H1 (cell line): ENCODE measurements around the gene HTR2A. TPM values are rescaled to one million over a fixed set of nuclear protein-coding genes. Genes with fewer than 3 reads are reported as not detected.

Experiments
- CTCF ChIA-PET: fragments of 300-600 bp; sonication (Branson Sonifier 250); formaldehyde crosslinking; loops from one replicate; lab custom pipeline; 2021; ENCODE audit not compliant: partially characterized antibody; lab: Charles Lee
- POLR2A ChIA-PET: fragments of 300-600 bp; sonication (Branson Sonifier 250); formaldehyde crosslinking; loops from one replicate; lab custom pipeline; 2021; ENCODE audit warnings: inconsistent platforms; ENCODE audit not compliant: partially characterized antibody; lab: Charles Lee
- DNase-seq, 2 experiments: peaks; one replicate each; pipeline versions ENCODE4 v3.0.0 to v3.0.0-alpha.2; 2010 to 2022; ENCODE audit warnings: low spot score in 2 of 2, low read depth in 1 of 2, mixed read lengths in 1 of 2
- FAIRE-seq: peaks from 2 replicates; lab custom pipeline; 2011; peaks lifted over from hg19 to GRCh38; lab: Jason Lieb, UNC
- H2AFZ ChIP-seq: 2 replicates; pipeline ENCODE4 v1.8.1; 2012; ENCODE audit warnings: low read length, inconsistent platforms
- H2AK5ac ChIP-seq: 2 replicates; pipeline ENCODE4 v1.6.1; 2013; ENCODE audit warnings: low read depth, low read length
- H2BK120ac ChIP-seq: replicated peaks from 2 replicates; pipeline ENCODE3; 2013; ENCODE audit warnings: low read depth, low read length, inconsistent platforms
- H2BK12ac ChIP-seq: 2 replicates; pipeline ENCODE4 v1.6.1; 2013; ENCODE audit warnings: low read depth, low read length
- H2BK15ac ChIP-seq: 2 replicates; pipeline ENCODE4 v1.6.1; 2013; ENCODE audit warnings: low read length
- H2BK20ac ChIP-seq: 2 replicates; pipeline ENCODE4 v1.6.1; 2013; ENCODE audit warnings: low read length
- H2BK5ac ChIP-seq: 2 replicates; pipeline ENCODE4 v1.6.1; 2013; ENCODE audit warnings: low read depth, low read length
- H3K14ac ChIP-seq: 2 replicates; pipeline ENCODE4 v1.6.1; 2013; ENCODE audit warnings: inconsistent platforms; ENCODE audit not compliant: insufficient read length
- H3K18ac ChIP-seq: 2 replicates; pipeline ENCODE4 v1.6.1; 2013; ENCODE audit warnings: low read length; ENCODE audit errors: extremely low read depth
- H3K23ac ChIP-seq: 2 replicates; pipeline ENCODE4 v1.6.1; 2013; ENCODE audit warnings: inconsistent platforms; ENCODE audit not compliant: insufficient read length
- H3K23me2 ChIP-seq: 2 replicates; pipeline ENCODE4 v1.6.1; 2013; ENCODE audit warnings: low read depth, low read length
- H3K27ac ChIP-seq: 2 replicates; pipeline ENCODE4 v1.6.1; 2011; ENCODE audit warnings: low read depth, low read length, inconsistent platforms
- H3K27me3 ChIP-seq, 4 experiments: replicated peaks in 1 of 4; 1 replicate in 1 of 4; 2 replicates in 3 of 4; pipeline versions ENCODE4 v1.6.1 to v1.8.1; 2011 to 2013; ENCODE audit warnings: low read length in 3 of 4, mild to moderate bottlenecking in 3 of 4, inconsistent platforms in 2 of 4, mixed read lengths in 2 of 4, moderate library complexity in 1 of 4; ENCODE audit not compliant: control insufficient read depth in 3 of 4, insufficient read depth in 3 of 4; ENCODE audit errors: extremely low read depth in 1 of 4
- H3K36me3 ChIP-seq, 4 experiments: 2 replicates each; pipeline versions ENCODE4 v1.6.1 to v1.8.1; 2011 to 2013; ENCODE audit warnings: mild to moderate bottlenecking in 4 of 4, low read length in 3 of 4, moderate library complexity in 2 of 4, control low read depth in 1 of 4, inconsistent platforms in 1 of 4; ENCODE audit not compliant: insufficient read depth in 4 of 4, control insufficient read depth in 2 of 4
- H3K4ac ChIP-seq: replicated peaks from 2 replicates; pipeline ENCODE3; 2013; ENCODE audit warnings: low read length, low read depth, mixed read lengths, inconsistent platforms; ENCODE audit not compliant: insufficient read length
- H3K4me1 ChIP-seq, 4 experiments: replicated peaks in 1 of 4; 1 replicate in 1 of 4; 2 replicates in 3 of 4; pipeline versions ENCODE4 v1.6.1 to v1.8.1; 2011 to 2013; ENCODE audit warnings: low read length in 3 of 4, inconsistent platforms in 2 of 4, mixed read lengths in 1 of 4; ENCODE audit not compliant: insufficient read depth in 4 of 4, control insufficient read depth in 3 of 4
- H3K4me2 ChIP-seq, 2 experiments: 2 replicates each; pipeline versions ENCODE4 v1.6.1 to v1.8.1; 2011 to 2013; ENCODE audit warnings: low read depth in 2 of 2, low read length in 2 of 2, control low read depth in 1 of 2, inconsistent platforms in 1 of 2, mild to moderate bottlenecking in 1 of 2; ENCODE audit not compliant: insufficient read depth in 1 of 2
- H3K4me3 ChIP-seq, 4 experiments: fragments of 200-600, 300-600 bp in 1 of 4; sonication (generic), shearing (Covaris generic), sonication (Bioruptor Twin) in 1 of 4; 2 replicates each; pipeline versions ENCODE4 v1.5.1 to v1.8.1; 2011 to 2016; ENCODE audit warnings: low read length in 4 of 4, low read depth in 3 of 4, control low read depth in 2 of 4, inconsistent platforms in 2 of 4, mild to moderate bottlenecking in 2 of 4, mixed read lengths in 1 of 4, moderate library complexity in 1 of 4; ENCODE audit not compliant: insufficient read depth in 2 of 4; ENCODE audit errors: extremely low read depth in 1 of 4
- H3K56ac ChIP-seq: replicated peaks from 2 replicates; pipeline ENCODE3; 2013; ENCODE audit warnings: low read depth, mild to moderate bottlenecking, mixed read lengths, low read length, inconsistent platforms; ENCODE audit not compliant: insufficient read length
- H3K79me1 ChIP-seq: 2 replicates; pipeline ENCODE4 v1.6.1; 2013; ENCODE audit warnings: low read depth, low read length, control low read depth
- H3K79me2 ChIP-seq, 2 experiments: 2 replicates each; pipeline versions ENCODE4 v1.6.1 to v1.8.1; 2012 to 2013; ENCODE audit warnings: low read length in 2 of 2, mild to moderate bottlenecking in 2 of 2, inconsistent platforms in 1 of 2; ENCODE audit not compliant: insufficient read depth in 2 of 2, control insufficient read depth in 1 of 2
- H3K9ac ChIP-seq, 4 experiments: replicated peaks in 1 of 4; 1 replicate in 1 of 4; 2 replicates in 3 of 4; pipeline versions ENCODE4 v1.6.1 to v1.8.1; 2011 to 2013; ENCODE audit warnings: low read depth in 3 of 4, low read length in 3 of 4, control low read depth in 2 of 4, mild to moderate bottlenecking in 2 of 4, moderate library complexity in 2 of 4, inconsistent platforms in 1 of 4; ENCODE audit errors: extremely low read depth in 1 of 4
- H3K9me3 ChIP-seq, 2 experiments: 2 replicates each; pipeline versions ENCODE4 v1.6.1 to v1.8.1; 2012 to 2013; ENCODE audit warnings: mild to moderate bottlenecking in 2 of 2, moderate library complexity in 2 of 2, control low read depth in 1 of 2, inconsistent platforms in 1 of 2, low read depth in 1 of 2, low read length in 1 of 2, mixed read lengths in 1 of 2; ENCODE audit not compliant: insufficient read depth in 2 of 2
- H4K20me1 ChIP-seq, 2 experiments: replicated peaks in 1 of 2; 2 replicates each; pipeline versions ENCODE3 to v1.8.1; 2011 to 2013; ENCODE audit warnings: inconsistent platforms in 2 of 2, low read length in 2 of 2, mild to moderate bottlenecking in 1 of 2; ENCODE audit not compliant: insufficient read depth in 2 of 2, control insufficient read depth in 1 of 2
- H4K5ac ChIP-seq: 2 replicates; pipeline ENCODE4 v1.6.1; 2013; ENCODE audit warnings: low read length, low read depth, mixed read lengths, inconsistent platforms; ENCODE audit not compliant: insufficient read length
- H4K8ac ChIP-seq: 2 replicates; pipeline ENCODE4 v1.8.0; 2013; ENCODE audit warnings: mild to moderate bottlenecking, moderate library complexity, low read length, inconsistent platforms; ENCODE audit not compliant: insufficient read depth; ENCODE audit errors: extremely low read depth
- H4K91ac ChIP-seq: replicated peaks from 2 replicates; pipeline ENCODE3; 2013; ENCODE audit warnings: low read length, mixed read lengths, inconsistent platforms; ENCODE audit not compliant: insufficient read length
- EGR1 ChIP-seq: IDR thresholded peaks from 2 replicates; pipeline ENCODE4 v1.6.1; 2011; ENCODE audit warnings: low read depth, low read length, borderline replicate concordance
- KDM5A ChIP-seq: fragments of 200-600 bp; IDR thresholded peaks from 2 replicates; pipeline ENCODE4 v1.7.1; 2012; ENCODE audit warnings: mild to moderate bottlenecking, low read length, inconsistent platforms, mixed read lengths
- NANOG ChIP-seq: IDR thresholded peaks from 2 replicates; pipeline ENCODE4 v1.6.1; 2011; ENCODE audit warnings: low read length, low read depth, mild to moderate bottlenecking, inconsistent platforms; ENCODE audit not compliant: insufficient read depth, poor library complexity, severe bottlenecking
- WGBS, 2 experiments: shearing (Covaris generic) in 1 of 2; methylation state at CpG; one replicate each; pipeline versions ENCODE4 v1.1.6 to v1.1.7; 2013 to 2015; ENCODE audit warnings: low lambda C conversion rate in 2 of 2, mixed read lengths in 2 of 2, inconsistent platforms in 1 of 2, low coverage in 1 of 2, missing lambda C conversion rate in 1 of 2; ENCODE audit not compliant: insufficient replicate concordance in 2 of 2, insufficient coverage in 1 of 2, insufficient read length in 1 of 2; ENCODE audit errors: extremely low coverage in 1 of 2, missing lambda C conversion rate in 1 of 2; 5-methylcytosine and 5-hydroxymethylcytosine counted together
- polyA plus RNA-seq, 7 experiments: library from polyadenylated mRNA; depleted of rRNA in 3 of 7; stranded (reverse) in 5 of 7; unstranded in 2 of 7; fragments of >200 nt in 5 of 7; fragments of 200-250 nt in 2 of 7; gene quantifications; 1 replicate in 5 of 7; 2 replicates in 1 of 7; 4 replicates in 1 of 7; pipeline versions ENCODE4 v1.2.1 to v1.2.3, GENCODE V29; 2011 to 2013; ENCODE audit warnings: missing spikeins in 2 of 7, mixed read lengths in 2 of 7
- total RNA-seq: library from RNA; stranded (reverse); fragmentation: NEBNext Ultra II Directional; extraction: Animal tissue kit (Norgen Biotek cat#: 25700); gene quantifications from 2 replicates; pipeline ENCODE4 v1.2.1, GENCODE V29; 2021
- TF ChIP-seq, protein P1 (sequence below): IDR thresholded peaks from 2 replicates; pipeline ENCODE4 v1.6.1; 2012; ENCODE audit warnings: low read length, inconsistent platforms

HTR2A gene
- total and polyA plus RNA-seq, 2 of the 8 experiments (the other 6 are each of a cell fraction or from before 2014, with no cell fraction given) = not detected

DNA sequence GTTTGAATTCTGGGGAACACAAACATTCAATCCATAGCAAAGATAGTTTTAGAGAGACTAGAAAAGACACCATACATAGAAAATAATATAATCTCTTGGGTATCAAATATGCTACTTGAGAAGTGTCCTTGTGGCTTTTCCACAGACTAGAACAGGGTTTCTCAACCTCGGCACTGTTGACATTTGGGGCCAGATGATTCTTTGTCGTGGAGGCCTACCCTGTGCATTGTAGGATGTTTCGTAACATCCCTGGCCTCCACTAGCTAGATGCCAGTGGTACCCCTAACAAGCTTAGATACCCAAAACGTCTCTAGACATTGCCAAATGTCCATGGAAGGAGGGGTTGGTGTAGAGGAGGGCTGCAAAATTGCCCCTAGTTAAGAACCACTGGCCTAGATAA, 97.7 kb downstream of the HTR2A start:
- Histone ChIP-seq H2AFZ (no peak overlapping the region), H3K27ac (no peak overlapping the region), H3K79me1 (no peaks in the 10 kb centered on the region), H3K23ac (no peak overlapping the region), H2AK5ac (no peak overlapping the region), H3K9me3 (no peaks in the 10 kb centered on the region), H3K23me2 (peaks cover 4% of the 10 kb centered on the region; the same call in 1 of the 2 replicates), H3K27me3 (no peaks in the 10 kb centered on the region; a peak in 1 of 7 replicates), H2BK15ac (no peak overlapping the region), H4K8ac (no peak overlapping the region), H3K4me3 (no peak overlapping the region), H3K4me1 (peaks cover 0 to 3% (median under 1%) of the 10 kb centered on the region in 4 experiments; a peak in 1 of 7 replicates), H4K91ac (no peak overlapping the region), H3K18ac (no peak overlapping the region), H3K36me3 (no peaks in the 10 kb centered on the region), H3K4me2 (no peak overlapping the region), H3K4ac (no peak overlapping the region), H3K56ac (no peak overlapping the region), H2BK20ac (no peak overlapping the region), H2BK120ac (no peak overlapping the region), H2BK5ac (no peak overlapping the region), H4K20me1 (no peaks in the 10 kb centered on the region), H2BK12ac (no peak overlapping the region), H3K79me2 (no peaks in the 10 kb centered on the region), H3K14ac (no peak overlapping the region), H4K5ac (no peak overlapping the region), H3K9ac (no peak overlapping the region)
- POLR2A ChIA-PET = no interaction called here
- CTCF ChIA-PET = interaction anchor here (1.0 kb wide), 1 partner anchor 32 kb away, joined by 6 read pairs; no protein-coding TSS in a partner anchor
- FAIRE-seq (no peak), DNase-seq (no peak)
- 86% methylated on average over 4 of the region's 4 CpGs; no CpG with 5 or more reads in 1 of the 2 experiments for WGBS, 2 experiments
- TF ChIP-seq, protein P1, sequence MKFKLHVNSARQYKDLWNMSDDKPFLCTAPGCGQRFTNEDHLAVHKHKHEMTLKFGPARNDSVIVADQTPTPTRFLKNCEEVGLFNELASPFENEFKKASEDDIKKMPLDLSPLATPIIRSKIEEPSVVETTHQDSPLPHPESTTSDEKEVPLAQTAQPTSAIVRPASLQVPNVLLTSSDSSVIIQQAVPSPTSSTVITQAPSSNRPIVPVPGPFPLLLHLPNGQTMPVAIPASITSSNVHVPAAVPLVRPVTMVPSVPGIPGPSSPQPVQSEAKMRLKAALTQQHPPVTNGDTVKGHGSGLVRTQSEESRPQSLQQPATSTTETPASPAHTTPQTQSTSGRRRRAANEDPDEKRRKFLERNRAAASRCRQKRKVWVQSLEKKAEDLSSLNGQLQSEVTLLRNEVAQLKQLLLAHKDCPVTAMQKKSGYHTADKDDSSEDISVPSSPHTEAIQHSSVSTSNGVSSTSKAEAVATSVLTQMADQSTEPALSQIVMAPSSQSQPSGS = no peak
- TF ChIP-seq NANOG = no peak
- no peak for TF ChIP-seq KDM5A
- no peak for TF ChIP-seq EGR1
